Measurements from ENCODE around the gene AKAP13.

AKAP13 gene

DNA sequence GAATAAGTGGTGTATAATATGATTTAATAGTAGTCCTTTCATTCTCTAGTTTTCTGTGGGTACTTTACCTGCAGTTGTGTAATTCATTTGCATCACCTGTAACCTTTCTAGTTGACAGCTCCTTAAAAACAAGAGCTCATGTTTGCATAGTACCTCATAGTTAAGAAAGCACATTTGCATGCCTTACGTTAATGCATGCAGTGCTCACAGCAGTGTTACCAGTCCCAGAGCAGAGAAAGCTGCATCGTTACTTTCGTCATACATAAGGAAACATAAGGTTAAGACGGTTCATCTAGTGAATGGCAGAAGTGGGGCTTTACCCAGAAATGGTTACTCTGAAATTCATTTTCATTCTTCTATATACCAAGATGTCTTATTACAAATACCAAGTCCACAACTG, 111.3 kb downstream of the AKAP13 start:
- Histone ChIP-seq H3K36me3 (ENCODE audit: insufficient read depth, low read length) (peaks cover 9% of the 10 kb centered on the region), H2AFZ (ENCODE audit: low read depth, low read length) (no peak overlapping the region), H3K9me3 (ENCODE audit: low read length) (no peaks in the 10 kb centered on the region), H3K27me3 (ENCODE audit: insufficient read depth, low read length) (no peaks in the 10 kb centered on the region), H3K4me3 (ENCODE audit: low read length) (no peak overlapping the region), H3K4me1 (ENCODE audit: insufficient read depth, low read length) (peaks cover 2% of the 10 kb centered on the region)

DNA sequence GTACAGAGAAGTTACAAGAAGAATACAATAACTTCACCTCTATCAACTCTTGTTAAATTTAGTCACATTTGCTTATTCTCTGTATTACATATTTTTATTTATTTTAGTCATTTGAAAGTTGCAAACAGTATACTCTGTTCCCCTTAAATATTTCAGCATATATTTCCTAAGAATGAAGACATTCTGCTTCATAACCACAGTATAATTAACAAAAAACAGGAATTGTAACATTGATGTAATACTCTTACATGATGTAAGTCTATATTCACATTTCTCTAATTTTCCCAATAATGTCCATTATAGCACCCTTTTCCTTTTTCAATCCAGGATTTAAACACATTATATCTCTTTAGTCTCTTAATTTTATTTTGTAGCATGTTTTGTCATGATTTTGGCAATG, 112.0 kb downstream of the AKAP13 start:
- no peaks in the 10 kb centered on the region for H3K9me3 ChIP-seq (ENCODE audit: low read length)
- peaks cover 7% of the 10 kb centered on the region for H3K36me3 ChIP-seq (ENCODE audit: insufficient read depth, low read length)
- H2AFZ ChIP-seq (ENCODE audit: low read depth, low read length): no peak overlapping the region
- no peak overlapping the region for H3K4me3 ChIP-seq (ENCODE audit: low read length)
- H3K4me1 ChIP-seq (ENCODE audit: insufficient read depth, low read length): peaks cover 2% of the 10 kb centered on the region
- H3K27me3 ChIP-seq (ENCODE audit: insufficient read depth, low read length): no peaks in the 10 kb centered on the region

DNA sequence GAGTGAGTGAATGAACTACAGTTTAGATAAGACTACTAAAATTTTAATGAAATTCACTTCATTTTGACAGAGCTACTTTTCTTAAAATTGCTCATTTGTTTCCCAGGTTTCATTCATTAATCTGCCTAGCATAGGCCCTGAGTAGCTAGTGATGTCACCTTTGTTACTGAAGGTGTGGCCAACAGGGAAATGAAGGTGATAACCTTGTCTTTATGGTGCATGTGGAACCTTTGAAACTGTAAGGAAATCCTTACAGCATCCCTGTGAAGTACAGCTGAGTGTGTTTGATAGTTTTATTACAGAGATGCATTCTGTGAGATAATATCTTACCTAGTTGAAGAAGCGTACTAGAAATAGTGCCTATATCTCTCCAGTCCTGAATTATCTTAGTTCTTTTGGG, 112.9 kb downstream of the AKAP13 start:
- peaks cover 2% of the 10 kb centered on the region for H3K36me3 ChIP-seq (ENCODE audit: insufficient read depth, low read length)
- peaks cover 2% of the 10 kb centered on the region for H3K4me1 ChIP-seq (ENCODE audit: insufficient read depth, low read length)
- no peak overlapping the region for H3K4me3 ChIP-seq (ENCODE audit: low read length)
- no peaks in the 10 kb centered on the region for H3K9me3 ChIP-seq (ENCODE audit: low read length)
- no peaks in the 10 kb centered on the region for H3K27me3 ChIP-seq (ENCODE audit: insufficient read depth, low read length)
- H2AFZ ChIP-seq (ENCODE audit: low read depth, low read length): no peak overlapping the region

DNA sequence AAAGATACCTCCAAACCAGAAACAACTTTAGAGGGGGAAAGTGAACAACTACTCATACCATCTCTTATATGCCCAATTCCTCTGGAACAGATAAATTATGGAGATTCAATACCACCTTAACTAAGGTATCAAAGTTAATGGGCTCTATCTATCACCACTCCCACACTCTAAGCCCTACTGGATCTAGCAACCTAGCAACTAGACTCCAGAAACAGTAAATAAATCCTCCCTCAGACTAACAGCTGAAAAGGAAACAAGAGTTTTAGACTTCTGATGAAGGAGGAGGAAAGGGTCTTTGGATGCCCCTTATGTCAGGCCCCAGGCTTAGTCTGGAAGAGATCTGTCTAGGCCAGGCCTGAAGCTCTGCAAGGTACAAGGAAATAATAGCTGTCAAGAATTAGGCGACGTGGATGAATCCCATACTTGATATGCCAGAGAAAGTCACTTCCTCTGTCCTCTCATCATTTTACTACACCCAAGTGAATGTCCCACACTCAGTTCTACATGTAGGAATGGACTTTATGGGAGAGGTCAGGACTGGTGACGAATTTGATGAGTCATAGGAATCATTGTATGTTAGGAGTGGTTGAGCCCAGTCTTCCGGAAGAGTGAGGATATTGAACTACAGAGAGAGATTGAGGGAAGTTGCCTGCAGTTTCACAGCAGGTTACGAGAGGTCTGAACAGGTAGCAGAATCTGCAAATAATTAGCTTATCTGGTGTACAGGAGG, 113.8 kb downstream of the AKAP13 start:
- Histone ChIP-seq H3K9me3 (ENCODE audit: low read length) (no peaks in the 10 kb centered on the region), H2AFZ (ENCODE audit: low read depth, low read length) (no peak overlapping the region), H3K27me3 (ENCODE audit: insufficient read depth, low read length) (no peaks in the 10 kb centered on the region), H3K4me3 (ENCODE audit: low read length) (no peak overlapping the region), H3K36me3 (ENCODE audit: insufficient read depth, low read length) (no peaks in the 10 kb centered on the region), H3K4me1 (ENCODE audit: insufficient read depth, low read length) (peaks cover 3% of the 10 kb centered on the region)

- Histone ChIP-seq H2AFZ (ENCODE audit: low read depth, low read length) (no peak overlapping the region), H3K27me3 (ENCODE audit: insufficient read depth, low read length) (no peaks in the 10 kb centered on the region), H3K9me3 (ENCODE audit: low read length) (no peaks in the 10 kb centered on the region), H3K36me3 (ENCODE audit: insufficient read depth, low read length) (no peaks in the 10 kb centered on the region), H3K4me1 (ENCODE audit: insufficient read depth, low read length) (peaks cover 12% of the 10 kb centered on the region), H3K4me3 (ENCODE audit: low read length) (no peak overlapping the region)
Observed at GRCh38 chr15:85495096-85495495, 114.7 kb downstream of the AKAP13 start.

- Histone ChIP-seq H3K4me1 (ENCODE audit: insufficient read depth, low read length) (peaks cover 15% of the 10 kb centered on the region), H3K27me3 (ENCODE audit: insufficient read depth, low read length) (no peaks in the 10 kb centered on the region), H3K36me3 (ENCODE audit: insufficient read depth, low read length) (no peaks in the 10 kb centered on the region), H3K9me3 (ENCODE audit: low read length) (no peaks in the 10 kb centered on the region), H3K4me3 (ENCODE audit: low read length) (no peak overlapping the region), H2AFZ (ENCODE audit: low read depth, low read length) (no peak overlapping the region)
Observed at GRCh38 chr15:85495544-85495943, 115.1 kb downstream of the AKAP13 start.

GRCh38 chr15:85496151-85496550, 115.7 kb downstream of the AKAP13 start:
- H3K4me1 ChIP-seq (ENCODE audit: insufficient read depth, low read length): peaks cover 20% of the 10 kb centered on the region
- H3K4me3 ChIP-seq (ENCODE audit: low read length): no peak overlapping the region
- H3K36me3 ChIP-seq (ENCODE audit: insufficient read depth, low read length): no peaks in the 10 kb centered on the region
- no peaks in the 10 kb centered on the region for H3K27me3 ChIP-seq (ENCODE audit: insufficient read depth, low read length)
- H2AFZ ChIP-seq (ENCODE audit: low read depth, low read length): no peak overlapping the region
- H3K9me3 ChIP-seq (ENCODE audit: low read length): no peaks in the 10 kb centered on the region

DNA sequence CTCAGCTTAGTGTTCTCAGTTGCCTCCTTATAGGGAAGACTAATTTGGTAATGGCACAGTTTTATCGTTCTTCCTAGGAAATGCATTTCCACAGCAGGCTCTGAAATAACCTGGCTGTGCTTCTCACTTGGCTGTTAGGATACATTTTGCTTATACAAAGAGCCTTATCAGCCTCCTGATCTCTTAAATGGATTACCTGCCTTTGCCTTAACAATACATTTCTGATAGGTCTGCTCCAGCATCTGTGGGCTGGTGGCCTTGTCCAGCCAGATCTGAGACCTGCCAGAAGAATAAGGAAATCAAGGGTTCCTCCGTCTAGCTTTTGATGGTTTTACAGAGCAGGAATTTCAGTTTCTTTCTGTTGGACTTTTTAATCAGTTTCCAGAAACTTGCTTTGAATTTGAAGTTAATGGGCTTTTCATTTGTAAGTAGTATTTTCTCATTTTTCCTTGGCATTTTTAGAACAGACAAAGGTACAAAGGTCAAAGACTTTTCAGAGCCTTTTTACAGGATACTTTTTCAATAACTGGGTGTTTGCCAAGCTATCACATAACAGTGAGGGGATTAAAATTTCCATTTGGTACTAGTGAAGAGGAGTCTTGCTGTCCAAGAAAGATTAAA, 116.3 kb downstream of the AKAP13 start:
- H3K4me3 ChIP-seq (ENCODE audit: low read length): no peak overlapping the region
- no peaks in the 10 kb centered on the region for H3K27me3 ChIP-seq (ENCODE audit: insufficient read depth, low read length)
- H2AFZ ChIP-seq (ENCODE audit: low read depth, low read length): no peak overlapping the region
- H3K4me1 ChIP-seq (ENCODE audit: insufficient read depth, low read length): peaks cover 20% of the 10 kb centered on the region
- no peaks in the 10 kb centered on the region for H3K9me3 ChIP-seq (ENCODE audit: low read length)
- no peaks in the 10 kb centered on the region for H3K36me3 ChIP-seq (ENCODE audit: insufficient read depth, low read length)

DNA sequence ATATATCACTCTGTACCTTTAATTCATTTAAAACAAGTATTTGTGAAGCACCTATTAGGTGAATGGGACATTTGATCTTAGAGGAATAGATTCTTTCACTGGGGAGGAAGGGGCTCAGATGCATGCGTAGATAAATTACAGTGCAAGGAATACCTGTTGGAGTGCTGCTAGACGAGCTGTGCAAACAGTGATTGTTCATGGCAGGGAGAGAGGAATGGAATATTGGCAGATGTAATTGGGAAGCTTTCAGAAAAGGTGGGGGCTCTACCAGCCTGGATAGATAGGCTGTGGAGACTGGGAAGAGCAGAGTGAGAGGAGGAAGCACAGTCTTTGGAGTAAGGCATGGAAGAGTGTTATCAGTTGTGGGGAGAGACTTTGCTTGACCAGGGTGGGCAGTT, 116.8 kb downstream of the AKAP13 start:
- H3K36me3 ChIP-seq (ENCODE audit: insufficient read depth, low read length): no peaks in the 10 kb centered on the region
- H3K27me3 ChIP-seq (ENCODE audit: insufficient read depth, low read length): no peaks in the 10 kb centered on the region
- H3K4me1 ChIP-seq (ENCODE audit: insufficient read depth, low read length): peaks cover 20% of the 10 kb centered on the region
- H3K4me3 ChIP-seq (ENCODE audit: low read length): no peak overlapping the region
- H2AFZ ChIP-seq (ENCODE audit: low read depth, low read length): no peak overlapping the region
- H3K9me3 ChIP-seq (ENCODE audit: low read length): no peaks in the 10 kb centered on the region

- no peaks in the 10 kb centered on the region for H3K36me3 ChIP-seq (ENCODE audit: insufficient read depth, low read length)
- no peaks in the 10 kb centered on the region for H3K9me3 ChIP-seq (ENCODE audit: low read length)
- no peak overlapping the region for H2AFZ ChIP-seq (ENCODE audit: low read depth, low read length)
- no peak overlapping the region for H3K4me3 ChIP-seq (ENCODE audit: low read length)
- peaks cover 20% of the 10 kb centered on the region for H3K4me1 ChIP-seq (ENCODE audit: insufficient read depth, low read length)
- no peaks in the 10 kb centered on the region for H3K27me3 ChIP-seq (ENCODE audit: insufficient read depth, low read length)
Observed at GRCh38 chr15:85498471-85498870, 118.1 kb downstream of the AKAP13 start.

GRCh38 chr15:85499371-85499887, 119.0 kb downstream of the AKAP13 start:
- Histone ChIP-seq H3K4me3 (ENCODE audit: low read length) (no peak overlapping the region), H2AFZ (ENCODE audit: low read depth, low read length) (no peak overlapping the region), H3K9me3 (ENCODE audit: low read length) (no peaks in the 10 kb centered on the region), H3K4me1 (ENCODE audit: insufficient read depth, low read length) (peaks cover 19% of the 10 kb centered on the region), H3K36me3 (ENCODE audit: insufficient read depth, low read length) (no peaks in the 10 kb centered on the region), H3K27me3 (ENCODE audit: insufficient read depth, low read length) (no peaks in the 10 kb centered on the region)

DNA sequence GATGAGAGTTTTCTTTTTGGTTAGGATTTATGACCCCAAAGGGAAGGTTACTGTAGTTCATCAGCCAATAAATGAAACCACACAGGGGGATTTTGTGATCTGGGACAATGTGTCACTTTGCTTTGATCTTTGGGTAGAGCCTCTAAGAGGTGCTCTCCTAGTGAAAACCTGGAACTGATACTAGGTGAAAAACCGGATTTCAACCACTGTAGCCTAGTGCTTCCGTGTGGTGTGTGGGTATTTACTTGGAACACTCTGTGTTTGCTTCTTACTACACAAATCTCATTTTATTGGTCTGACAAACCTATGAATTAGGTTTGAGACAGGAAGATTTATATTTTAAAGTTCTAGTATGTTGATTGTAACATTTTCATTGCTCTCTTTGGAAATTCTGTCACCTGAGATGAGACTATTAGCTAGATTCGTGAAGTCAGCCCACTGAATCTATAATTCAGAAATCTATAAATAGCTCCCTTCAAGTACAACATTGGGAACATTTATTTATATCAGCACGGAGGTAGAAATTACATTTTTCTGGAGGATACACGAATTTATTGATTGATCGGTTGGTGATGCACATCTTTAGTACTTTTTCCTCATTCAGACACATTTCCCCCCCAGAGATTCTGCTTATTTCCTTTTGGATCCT, 119.8 kb downstream of the AKAP13 start:
- Histone ChIP-seq H2AFZ (ENCODE audit: low read depth, low read length) (no peak overlapping the region), H3K36me3 (ENCODE audit: insufficient read depth, low read length) (no peaks in the 10 kb centered on the region), H3K9me3 (ENCODE audit: low read length) (no peaks in the 10 kb centered on the region), H3K4me1 (ENCODE audit: insufficient read depth, low read length) (peaks cover 26% of the 10 kb centered on the region), H3K27me3 (ENCODE audit: insufficient read depth, low read length) (no peaks in the 10 kb centered on the region), H3K4me3 (ENCODE audit: low read length) (no peak overlapping the region)

- Histone ChIP-seq H3K27me3 (ENCODE audit: insufficient read depth, low read length) (no peaks in the 10 kb centered on the region), H3K4me1 (ENCODE audit: insufficient read depth, low read length) (peaks cover 26% of the 10 kb centered on the region), H3K9me3 (ENCODE audit: low read length) (no peaks in the 10 kb centered on the region), H2AFZ (ENCODE audit: low read depth, low read length) (no peak overlapping the region), H3K36me3 (ENCODE audit: insufficient read depth, low read length) (no peaks in the 10 kb centered on the region), H3K4me3 (ENCODE audit: low read length) (no peak overlapping the region)
Observed at GRCh38 chr15:85500729-85501128, 120.3 kb downstream of the AKAP13 start.

Measured in neuron (in vitro differentiated cells).